Psoas muscle (tissue), 8 donors: Measurements from ENCODE around the gene MACIR. TPM values are rescaled to one million over a fixed set of nuclear protein-coding genes. Genes with fewer than 3 reads are reported as not detected.

ENCODE experiments used
- ATAC-seq, 4 donors: fragments of 200-7000 bp; cut with Tn5 transposase; one replicate each; pipeline ENCODE4 v1.9.1; 2020; ENCODE audit warnings: moderate library complexity in 3 of 4, mild to moderate bottlenecking in 2 of 4
- DNase-seq, 2 donors: peaks; one replicate each; pipeline ENCODE4 v3.0.0-alpha.2; 2020
- H3K27ac ChIP-seq: fragments of 200-600 bp; one replicate; pipeline ENCODE4 v1.8.0; 2022
- H3K27me3 ChIP-seq, 3 donors: fragments of 200-600 bp in 1 of 3; one replicate each; pipeline versions ENCODE4 v1.6.1 to v1.8.0; 2013 to 2022; ENCODE audit warnings: low read length in 2 of 3, mild to moderate bottlenecking in 2 of 3, moderate library complexity in 1 of 3; ENCODE audit not compliant: insufficient read depth in 3 of 3
- H3K36me3 ChIP-seq, 2 donors: fragments of 200-600 bp in 1 of 2; one replicate each; pipeline versions ENCODE4 v1.6.1 to v1.8.0; 2013 to 2022; ENCODE audit warnings: low read depth in 1 of 2, mild to moderate bottlenecking in 1 of 2, moderate library complexity in 1 of 2; ENCODE audit not compliant: insufficient read depth in 1 of 2
- H3K4me1 ChIP-seq: fragments of 200-600 bp; one replicate; pipeline ENCODE4 v1.8.0; 2022
- H3K4me3 ChIP-seq: fragments of 200-600 bp; one replicate; pipeline ENCODE4 v1.8.0; 2022; ENCODE audit warnings: mild to moderate bottlenecking
- H3K9me3 ChIP-seq: fragments of 200-600 bp; one replicate; pipeline ENCODE4 v1.8.0; 2022
- CTCF ChIP-seq: fragments of 200-600 bp; IDR thresholded peaks from one replicate; pipeline ENCODE4 v1.8.0; 2022; ENCODE audit warnings: antibody characterized with exemption
- WGBS, 3 donors: extraction: QIAGEN DNeasy Blood & Tissue Kit; methylation state at CpG; one replicate each; pipeline versions ENCODE4 v1.1.6 to v1.1.7; 2013; 5-methylcytosine and 5-hydroxymethylcytosine counted together
- intact Hi-C, 2 donors: fragments of 100-400 bp; cut with DNase I; formaldehyde crosslinking; loops; one replicate each; pipeline versions ENCODE4 v1.11.0 to v1.14.2; 2022
- polyA plus RNA-seq, 3 donors: library from polyadenylated mRNA; stranded (reverse); fragments of 200-250 nt; gene quantifications; one replicate each; pipeline ENCODE4 v1.2.3, GENCODE V29; 2013
- total RNA-seq, 4 donors: library from RNA; stranded (reverse); fragmentation: NEBNext Ultra II Directional in 2 of 4; extraction: Animal tissue kit (Norgen Biotek cat#: 25700) in 2 of 4; gene quantifications; one replicate each; pipeline versions ENCODE4 v1.2.1 to v1.2.4, GENCODE V29; 2021 to 2023
- donor health status: healthy with polysubstance abuse.
- donor health status: DM: no; HTN: no; CAD: no; lungs with moderate emphysema.
- donor health status: Bipolar disorder and iron deficiency.
- donor health status: healthy.
- donor health status: DM: yes; HTN: yes; CAD: no.
- donor health status: DM: no; HTN: no; CAD: no.
- donor health status: DM: no; HTN: no; CAD: no.
- donor health status: DM: yes; HTN: yes; CAD: no.

MACIR gene
- total and polyA plus RNA-seq, 7 donors, result 4.7 to 25.3 (median 5.7) TPM

GRCh38 chr5:103237778-103238177, 20.8 kb upstream of the MACIR start:
- Histone ChIP-seq H3K27ac (no peak overlapping the region), H3K27me3 (no peaks in the 10 kb centered on the region), H3K36me3 (no peaks in the 10 kb centered on the region), H3K4me3 (no peak overlapping the region), H3K9me3 (peaks cover 14% of the 10 kb centered on the region), H3K4me1 (no peaks in the 10 kb centered on the region)
- intact Hi-C loops, result no loop called here
- no peak for ATAC-seq
- DNase-seq, result no peak
- TF ChIP-seq CTCF, result no peak
- 91 to 100% (median 95%) methylated on average over 1 of the region's 1 CpG for WGBS, 3 donors

GRCh38 chr5:103243665-103244064, 14.9 kb upstream of the MACIR start:
- intact Hi-C loops, result no loop called here
- no peaks in the 10 kb centered on the region for H3K4me1 ChIP-seq
- no peaks in the 10 kb centered on the region for H3K27me3 ChIP-seq
- WGBS, 3 donors, result 44 to 63% (median 49%) methylated on average over 2 of the region's 2 CpGs
- H3K9me3 ChIP-seq, result peaks cover 14% of the 10 kb centered on the region
- H3K36me3 ChIP-seq, result no peaks in the 10 kb centered on the region
- no peak overlapping the region for H3K27ac ChIP-seq
- H3K4me3 ChIP-seq, result no peak overlapping the region
- no peak for DNase-seq
- no peak for ATAC-seq
- no peak for TF ChIP-seq CTCF

GRCh38 chr5:103244398-103244797, 14.2 kb upstream of the MACIR start:
- no peak overlapping the region for H3K4me3 ChIP-seq
- TF ChIP-seq CTCF, result no peak
- H3K4me1 ChIP-seq, result no peaks in the 10 kb centered on the region
- DNase-seq, result no peak
- no peaks in the 10 kb centered on the region for H3K36me3 ChIP-seq
- no peak overlapping the region for H3K27ac ChIP-seq
- intact Hi-C loops, result no loop called here
- peaks cover 8% of the 10 kb centered on the region for H3K9me3 ChIP-seq
- H3K27me3 ChIP-seq, result no peaks in the 10 kb centered on the region
- no peak for ATAC-seq

GRCh38 chr5:103245761-103246160, 12.8 kb upstream of the MACIR start:
- H3K36me3 ChIP-seq, result no peaks in the 10 kb centered on the region
- H3K27ac ChIP-seq, result no peak overlapping the region
- no peak overlapping the region for H3K4me3 ChIP-seq
- TF ChIP-seq CTCF, result no peak
- no peaks in the 10 kb centered on the region for H3K9me3 ChIP-seq
- ATAC-seq (no peak), DNase-seq (no peak)
- no peaks in the 10 kb centered on the region for H3K27me3 ChIP-seq
- intact Hi-C loops, result no loop called here
- no peaks in the 10 kb centered on the region for H3K4me1 ChIP-seq
- 79 to 88% (median 84%) methylated on average over 4 of the region's 4 CpGs for WGBS, 3 donors

- H3K4me1 ChIP-seq, result no peaks in the 10 kb centered on the region
- H3K4me3 ChIP-seq, result no peak overlapping the region
- H3K9me3 ChIP-seq, result no peaks in the 10 kb centered on the region
- ATAC-seq (no peak), DNase-seq (no peak)
- no peak overlapping the region for H3K27ac ChIP-seq
- intact Hi-C loops, result no loop called here
- H3K36me3 ChIP-seq, result no peaks in the 10 kb centered on the region
- H3K27me3 ChIP-seq, result no peaks in the 10 kb centered on the region
- TF ChIP-seq CTCF, result no peak
- WGBS, 3 donors, result 96 to 97% (median 97%) methylated on average over 1 of the region's 1 CpG
Observed at GRCh38 chr5:103247118-103247517, 11.4 kb upstream of the MACIR start.
